Measurements from ENCODE around the gene SCT.

Gene SCT

GRCh38 chr11:626475-627307, at the start of gene SCT:
TSS of gene SCT (minus strand) at chr11:627181. CDS start at chr11:627143, 38 bp downstream.
- DNase-seq (no peak), ATAC-seq (replicated peaks) (no peak)
- Mint-ChIP-seq H3K27me3 (peaks cover 28 to 47% of the 10 kb centered on the region in 2 donors), H3K27ac (peak within 1 kb of the TSS; percentile 38), H3K4me3 (peak within 1 kb of the TSS; percentile 23 to 26), H3K36me3 (peaks cover 14 to 20% of the 10 kb centered on the region in 2 donors), H3K4me1 (peaks cover 15 to 30% of the 10 kb centered on the region in 2 donors), H3K9me3 (no peaks in the 10 kb centered on the region)

GRCh38 chr11:674406-674805, 47.4 kb upstream of the SCT start:
- no peaks in the 10 kb centered on the region for H3K4me1 Mint-ChIP-seq
- ATAC-seq (replicated peaks) = no peak
- no peak overlapping the region for H3K27ac Mint-ChIP-seq
- no peak for DNase-seq
- H3K27me3 Mint-ChIP-seq = no peaks in the 10 kb centered on the region
- peaks cover 30 to 38% of the 10 kb centered on the region in 2 donors for H3K36me3 Mint-ChIP-seq
- H3K4me3 Mint-ChIP-seq = no peak overlapping the region
- H3K9me3 Mint-ChIP-seq = no peaks in the 10 kb centered on the region

- Mint-ChIP-seq H3K36me3 (peaks cover 24 to 36% of the 10 kb centered on the region in 2 donors), H3K9me3 (no peaks in the 10 kb centered on the region), H3K27ac (no peak overlapping the region), H3K4me3 (no peak overlapping the region), H3K27me3 (no peaks in the 10 kb centered on the region), H3K4me1 (no peaks in the 10 kb centered on the region)
- ATAC-seq (replicated peaks) (no peak), DNase-seq (no peak)
Observed at GRCh38 chr11:673866-674265, 46.9 kb upstream of the SCT start.

GRCh38 chr11:665704-666281, 38.8 kb upstream of the SCT start:
- ATAC-seq (replicated peaks) (no peak), DNase-seq (no peak)
- Mint-ChIP-seq H3K4me1 (no peaks in the 10 kb centered on the region), H3K4me3 (no peak overlapping the region), H3K9me3 (no peaks in the 10 kb centered on the region), H3K27ac (no peak overlapping the region), H3K36me3 (peaks cover 20 to 36% of the 10 kb centered on the region in 2 donors), H3K27me3 (no peaks in the 10 kb centered on the region)

- H3K36me3 Mint-ChIP-seq = peaks cover 24 to 36% of the 10 kb centered on the region in 2 donors
- no peak for DNase-seq
- H3K4me1 Mint-ChIP-seq = no peaks in the 10 kb centered on the region
- H3K27me3 Mint-ChIP-seq = no peaks in the 10 kb centered on the region
- ATAC-seq (replicated peaks) = no peak
- H3K27ac Mint-ChIP-seq = no peak overlapping the region
- no peaks in the 10 kb centered on the region for H3K9me3 Mint-ChIP-seq
- no peak overlapping the region for H3K4me3 Mint-ChIP-seq
Observed at GRCh38 chr11:665062-665703, 38.2 kb upstream of the SCT start.

- no peaks in the 10 kb centered on the region for H3K27me3 Mint-ChIP-seq
- no peaks in the 10 kb centered on the region for H3K9me3 Mint-ChIP-seq
- peaks cover 26 to 39% of the 10 kb centered on the region in 2 donors for H3K36me3 Mint-ChIP-seq
- peak; percentile 27 for DNase-seq
- no peak overlapping the region for H3K27ac Mint-ChIP-seq
- H3K4me1 Mint-ChIP-seq = peaks cover 0 to 2% of the 10 kb centered on the region in 2 donors
- H3K4me3 Mint-ChIP-seq = no peak overlapping the region
- peak; percentile 83 to 91 for ATAC-seq (replicated peaks)
Observed at GRCh38 chr11:662689-663274, 35.8 kb upstream of the SCT start.

- ATAC-seq (replicated peaks) = no peak
- peaks cover 34 to 39% of the 10 kb centered on the region in 2 donors for H3K36me3 Mint-ChIP-seq
- DNase-seq = no peak
- peaks cover 0 to 2% of the 10 kb centered on the region in 2 donors for H3K4me1 Mint-ChIP-seq
- no peaks in the 10 kb centered on the region for H3K9me3 Mint-ChIP-seq
- H3K27ac Mint-ChIP-seq = no peak overlapping the region
- no peak overlapping the region for H3K4me3 Mint-ChIP-seq
- no peaks in the 10 kb centered on the region for H3K27me3 Mint-ChIP-seq
Observed at GRCh38 chr11:660681-661444, 33.9 kb upstream of the SCT start.

- Mint-ChIP-seq H3K27me3 (no peaks in the 10 kb centered on the region), H3K36me3 (peaks cover 31 to 34% of the 10 kb centered on the region in 2 donors), H3K27ac (no peak overlapping the region), H3K9me3 (no peaks in the 10 kb centered on the region), H3K4me1 (peaks cover 0 to 2% of the 10 kb centered on the region in 2 donors), H3K4me3 (no peak overlapping the region)
- DNase-seq (no peak), ATAC-seq (replicated peaks) (no peak)
Observed at GRCh38 chr11:660281-660680, 33.3 kb upstream of the SCT start.

- DNase-seq (no peak), ATAC-seq (replicated peaks) (no peak)
- peaks cover 31 to 37% of the 10 kb centered on the region in 2 donors for H3K36me3 Mint-ChIP-seq
- no peak overlapping the region for H3K4me3 Mint-ChIP-seq
- no peak overlapping the region for H3K27ac Mint-ChIP-seq
- peaks cover 0 to 2% of the 10 kb centered on the region in 2 donors for H3K4me1 Mint-ChIP-seq
- H3K9me3 Mint-ChIP-seq = no peaks in the 10 kb centered on the region
- no peaks in the 10 kb centered on the region for H3K27me3 Mint-ChIP-seq
Observed at GRCh38 chr11:659532-660085, 32.6 kb upstream of the SCT start.

GRCh38 chr11:657691-658126, 30.7 kb upstream of the SCT start:
- no peak for ATAC-seq (replicated peaks)
- no peak for DNase-seq
- no peaks in the 10 kb centered on the region for H3K27me3 Mint-ChIP-seq
- peaks cover 0 to 2% of the 10 kb centered on the region in 2 donors for H3K4me1 Mint-ChIP-seq
- H3K9me3 Mint-ChIP-seq = no peaks in the 10 kb centered on the region
- peaks cover 29 to 39% of the 10 kb centered on the region in 2 donors for H3K36me3 Mint-ChIP-seq
- no peak overlapping the region for H3K27ac Mint-ChIP-seq
- H3K4me3 Mint-ChIP-seq = no peak overlapping the region

GRCh38 chr11:656866-657265, 29.9 kb upstream of the SCT start:
- H3K4me1 Mint-ChIP-seq = peaks cover 0 to 2% of the 10 kb centered on the region in 2 donors
- no peaks in the 10 kb centered on the region for H3K27me3 Mint-ChIP-seq
- H3K27ac Mint-ChIP-seq = no peak overlapping the region
- H3K9me3 Mint-ChIP-seq = no peaks in the 10 kb centered on the region
- ATAC-seq (replicated peaks) (no peak), DNase-seq (no peak)
- H3K36me3 Mint-ChIP-seq = peaks cover 30 to 42% of the 10 kb centered on the region in 2 donors
- no peak overlapping the region for H3K4me3 Mint-ChIP-seq

- Mint-ChIP-seq H3K27me3 (no peaks in the 10 kb centered on the region), H3K36me3 (peaks cover 30 to 43% of the 10 kb centered on the region in 2 donors)
- no peak for ATAC-seq (replicated peaks)
Observed at GRCh38 chr11:656426-656825, 29.4 kb upstream of the SCT start.

GRCh38 chr11:655036-655726, 28.2 kb upstream of the SCT start:
- Mint-ChIP-seq H3K27me3 (no peaks in the 10 kb centered on the region), H3K4me3 (no peak overlapping the region), H3K9me3 (no peaks in the 10 kb centered on the region), H3K27ac (no peak overlapping the region), H3K36me3 (peaks cover 29 to 45% of the 10 kb centered on the region in 2 donors), H3K4me1 (peaks cover 0 to 2% of the 10 kb centered on the region in 2 donors)
- DNase-seq (no peak), ATAC-seq (replicated peaks) (no peak)

More at GRCh38 chr11:656426-656825, 29.4 kb upstream of the SCT start:
- Mint-ChIP-seq H3K4me3 (no peak overlapping the region), H3K4me1 (peaks cover 0 to 2% of the 10 kb centered on the region in 2 donors), H3K27ac (no peak overlapping the region), H3K9me3 (no peaks in the 10 kb centered on the region)
- DNase-seq = no peak

Measured in stimulated activated naive B cell treated with anti-CD40 and anti-IgM and Interleukin-4, amounts not matched to agents 10 μg/mL and 1 μg/mL and 100 μg/mL, for 72 hours (primary cell).